ENCODE measurements around the gene C12orf76. TPM values are rescaled to one million over a fixed set of nuclear protein-coding genes. Genes with fewer than 3 reads are reported as not detected.

Gene C12orf76
- total and polyA plus RNA-seq, 2 of the 13 experiments (the other 11 are each of a cell fraction or from before 2014, with no cell fraction given) = 15.8 to 38.4 TPM

DNA sequence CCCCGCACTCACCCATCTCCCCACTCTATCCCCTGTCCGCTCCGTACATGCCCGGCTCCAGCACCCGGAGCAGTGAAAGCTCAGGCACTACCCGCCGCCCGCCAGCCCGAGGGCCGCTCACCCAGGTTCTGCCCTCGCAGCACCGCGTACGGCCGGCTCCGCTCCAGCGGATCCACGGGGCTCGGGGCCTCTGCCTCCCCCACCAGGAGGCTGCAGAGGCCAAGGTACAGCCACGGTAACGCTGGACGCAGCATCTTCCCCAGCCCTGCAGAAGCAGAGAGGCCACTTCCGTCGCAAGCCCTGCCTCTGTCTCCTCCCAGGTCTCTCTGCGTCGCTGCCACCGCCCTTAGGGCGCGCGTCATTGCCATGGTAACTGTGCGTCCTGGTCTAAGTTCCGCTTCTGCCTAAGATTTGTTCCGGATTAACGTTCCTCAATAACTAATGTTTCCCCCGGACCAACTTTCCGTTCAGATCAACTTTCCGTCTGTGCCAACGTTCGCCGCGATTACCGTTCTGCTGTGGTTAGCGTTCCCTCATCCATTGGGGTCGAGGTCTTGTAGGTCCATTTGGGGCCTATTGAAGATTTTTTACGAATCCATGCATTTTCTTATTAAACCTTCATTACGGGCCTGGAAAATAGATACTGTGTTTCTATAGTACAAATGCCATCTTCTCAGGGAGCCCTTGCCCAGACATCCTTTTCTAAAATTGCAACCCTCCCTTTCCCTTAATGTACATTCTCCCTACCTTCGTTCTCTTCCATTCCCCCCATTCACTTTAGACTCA lies at the start of gene C12orf76 (continued):
- TF ChIP-seq, protein P1, sequence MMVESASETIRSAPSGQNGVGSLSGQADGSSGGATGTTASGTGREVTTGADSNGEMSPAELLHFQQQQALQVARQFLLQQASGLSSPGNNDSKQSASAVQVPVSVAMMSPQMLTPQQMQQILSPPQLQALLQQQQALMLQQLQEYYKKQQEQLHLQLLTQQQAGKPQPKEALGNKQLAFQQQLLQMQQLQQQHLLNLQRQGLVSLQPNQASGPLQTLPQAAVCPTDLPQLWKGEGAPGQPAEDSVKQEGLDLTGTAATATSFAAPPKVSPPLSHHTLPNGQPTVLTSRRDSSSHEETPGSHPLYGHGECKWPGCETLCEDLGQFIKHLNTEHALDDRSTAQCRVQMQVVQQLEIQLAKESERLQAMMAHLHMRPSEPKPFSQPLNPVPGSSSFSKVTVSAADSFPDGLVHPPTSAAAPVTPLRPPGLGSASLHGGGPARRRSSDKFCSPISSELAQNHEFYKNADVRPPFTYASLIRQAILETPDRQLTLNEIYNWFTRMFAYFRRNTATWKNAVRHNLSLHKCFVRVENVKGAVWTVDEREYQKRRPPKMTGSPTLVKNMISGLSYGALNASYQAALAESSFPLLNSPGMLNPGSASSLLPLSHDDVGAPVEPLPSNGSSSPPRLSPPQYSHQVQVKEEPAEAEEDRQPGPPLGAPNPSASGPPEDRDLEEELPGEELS (CRISPR knock-in tag; IDR thresholded peaks at IDR 0.05) = peak; percentile 74
- peak; percentile 73 for TF ChIP-seq ZNF891 (CRISPR knock-in tag; IDR thresholded peaks at IDR 0.05)
- peak; percentile 40; the same call in 1 of the 2 replicates for TF ChIP-seq DNMT1 (CRISPR knock-in tag; IDR thresholded peaks at IDR 0.05)
- TF ChIP-seq SRSF4 (IDR thresholded peaks at IDR 0.05; ENCODE audit: low read depth, low read length, poor library complexity, severe bottlenecking) = no peak
- TF ChIP-seq, protein P2, sequence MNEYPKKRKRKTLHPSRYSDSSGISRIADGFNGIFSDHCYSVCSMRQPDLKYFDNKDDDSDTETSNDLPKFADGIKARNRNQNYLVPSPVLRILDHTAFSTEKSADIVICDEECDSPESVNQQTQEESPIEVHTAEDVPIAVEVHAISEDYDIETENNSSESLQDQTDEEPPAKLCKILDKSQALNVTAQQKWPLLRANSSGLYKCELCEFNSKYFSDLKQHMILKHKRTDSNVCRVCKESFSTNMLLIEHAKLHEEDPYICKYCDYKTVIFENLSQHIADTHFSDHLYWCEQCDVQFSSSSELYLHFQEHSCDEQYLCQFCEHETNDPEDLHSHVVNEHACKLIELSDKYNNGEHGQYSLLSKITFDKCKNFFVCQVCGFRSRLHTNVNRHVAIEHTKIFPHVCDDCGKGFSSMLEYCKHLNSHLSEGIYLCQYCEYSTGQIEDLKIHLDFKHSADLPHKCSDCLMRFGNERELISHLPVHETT (CRISPR knock-in tag; conservative IDR thresholded peaks at IDR 0.05) = peak; percentile 71; the same call in 1 of the 2 replicates
- TF ChIP-seq ZNF124 (CRISPR knock-in tag; IDR thresholded peaks at IDR 0.05) = peak; percentile 89; the same call in 1 of the 2 replicates
- TF ChIP-seq WIZ (CRISPR knock-in tag; IDR thresholded peaks at IDR 0.05) = peak; percentile 49; the same call in 1 of the 2 replicates
- TF ChIP-seq ZFAT (CRISPR knock-in tag; conservative IDR thresholded peaks at IDR 0.05) = no peak
- no peak for TF ChIP-seq ZNF546 (CRISPR knock-in tag; conservative IDR thresholded peaks at IDR 0.05)
- TF ChIP-seq ZNF382 (CRISPR knock-in tag; IDR thresholded peaks at IDR 0.05; ENCODE audit: borderline replicate concordance) = no peak
- 0 out of 2 replicates have a peak, but pooled peaks have one; percentile 45 for TF ChIP-seq HNRNPL (IDR thresholded peaks at IDR 0.05; ENCODE audit: low read depth, low read length)
- no peak for TF ChIP-seq CBX2 (IDR thresholded peaks at IDR 0.05; ENCODE audit: low read depth, low read length)
- TF ChIP-seq CBX2 (CRISPR knock-in tag; IDR thresholded peaks at IDR 0.05; ENCODE audit: low read depth) = no peak
- no peak for TF ChIP-seq ETV6 (CRISPR knock-in tag; conservative IDR thresholded peaks at IDR 0.05)
- TF ChIP-seq, protein P3, sequence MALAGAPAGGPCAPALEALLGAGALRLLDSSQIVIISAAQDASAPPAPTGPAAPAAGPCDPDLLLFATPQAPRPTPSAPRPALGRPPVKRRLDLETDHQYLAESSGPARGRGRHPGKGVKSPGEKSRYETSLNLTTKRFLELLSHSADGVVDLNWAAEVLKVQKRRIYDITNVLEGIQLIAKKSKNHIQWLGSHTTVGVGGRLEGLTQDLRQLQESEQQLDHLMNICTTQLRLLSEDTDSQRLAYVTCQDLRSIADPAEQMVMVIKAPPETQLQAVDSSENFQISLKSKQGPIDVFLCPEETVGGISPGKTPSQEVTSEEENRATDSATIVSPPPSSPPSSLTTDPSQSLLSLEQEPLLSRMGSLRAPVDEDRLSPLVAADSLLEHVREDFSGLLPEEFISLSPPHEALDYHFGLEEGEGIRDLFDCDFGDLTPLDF (CRISPR knock-in tag; IDR thresholded peaks at IDR 0.05) = peak; percentile 31; the same call in 1 of the 2 replicates
- TF ChIP-seq EHMT2 (IDR thresholded peaks at IDR 0.05; ENCODE audit: borderline replicate concordance, low read depth, low read length) = peak; percentile 57; the same call in 1 of the 2 replicates
- TF ChIP-seq ZNF431 (CRISPR knock-in tag; IDR thresholded peaks at IDR 0.05; ENCODE audit: borderline replicate concordance, low read depth) = 0 out of 2 replicates have a peak, but pooled peaks have one; percentile 50
- TF ChIP-seq KLF6 (CRISPR knock-in tag; IDR thresholded peaks at IDR 0.05) = peak; percentile 72; the same call in 1 of the 2 replicates
- peak; percentile 78; the same call in 1 of the 2 replicates for TF ChIP-seq ZC3H13 (CRISPR knock-in tag; IDR thresholded peaks at IDR 0.05)

Data from HepG2 (cell line).